NCI-H1417 treated with DMSO at 0.1 percent for 48 hours (cell line): ENCODE data around the gene THSD7B.

Source experiments
- DNase-seq: peaks from one replicate; lab custom pipeline; 2025; lab: John Stamatoyannopoulos, UW

THSD7B gene

GRCh38 chr2:136823291-136823690, 57.9 kb downstream of the THSD7B start:
- no peak for DNase-seq

- no peak for DNase-seq
Observed at GRCh38 chr2:136828162-136828561, 62.8 kb downstream of the THSD7B start.

- no peak for DNase-seq
Observed at GRCh38 chr2:136828774-136829173, 63.4 kb downstream of the THSD7B start.

- DNase-seq: no peak
Observed at GRCh38 chr2:136844546-136844945, 79.2 kb downstream of the THSD7B start.

- no peak for DNase-seq
Observed at GRCh38 chr2:136858656-136859055, 93.3 kb downstream of the THSD7B start.

GRCh38 chr2:136860443-136860958, 95.2 kb downstream of the THSD7B start:
- DNase-seq: no peak

- no peak for DNase-seq
Observed at GRCh38 chr2:136863468-136863867, 98.1 kb downstream of the THSD7B start.

GRCh38 chr2:136863874-136864273, 98.5 kb downstream of the THSD7B start:
- no peak for DNase-seq

GRCh38 chr2:136871424-136871823, 106.1 kb downstream of the THSD7B start:
- DNase-seq: no peak

GRCh38 chr2:136874258-136874657, 108.9 kb downstream of the THSD7B start:
- DNase-seq: no peak

GRCh38 chr2:136891100-136891499, 125.8 kb downstream of the THSD7B start:
- DNase-seq: no peak

GRCh38 chr2:136894007-136894634, 128.8 kb downstream of the THSD7B start:
- no peak for DNase-seq

GRCh38 chr2:136901732-136902131, 136.4 kb downstream of the THSD7B start:
- no peak for DNase-seq

GRCh38 chr2:136905779-136906178, 140.4 kb downstream of the THSD7B start:
- no peak for DNase-seq

- no peak for DNase-seq
Observed at GRCh38 chr2:136909777-136910176, 144.4 kb downstream of the THSD7B start.

- DNase-seq: no peak
Observed at GRCh38 chr2:136916131-136916530, 150.8 kb downstream of the THSD7B start.

- DNase-seq: no peak
Observed at GRCh38 chr2:136917411-136917881, 152.1 kb downstream of the THSD7B start.

- DNase-seq: no peak
Observed at GRCh38 chr2:136919682-136920081, 154.3 kb downstream of the THSD7B start.

GRCh38 chr2:136920652-136921333, 155.4 kb downstream of the THSD7B start:
- no peak for DNase-seq

GRCh38 chr2:136927156-136927555, 161.8 kb downstream of the THSD7B start:
- DNase-seq: no peak

GRCh38 chr2:136929531-136929930, 164.2 kb downstream of the THSD7B start:
- no peak for DNase-seq

- no peak for DNase-seq
Observed at GRCh38 chr2:136932700-136933099, 167.4 kb downstream of the THSD7B start.

- no peak for DNase-seq
Observed at GRCh38 chr2:136935119-136935518, 169.8 kb downstream of the THSD7B start.

GRCh38 chr2:136956050-136956449, 190.7 kb downstream of the THSD7B start:
- no peak for DNase-seq
